ENCODE measurements around the gene CCDC88C. TPM values are rescaled to one million over a fixed set of nuclear protein-coding genes. Genes with fewer than 3 reads are reported as not detected.
A peak's percentile ranks its signal among the peaks of the same experiment; 100 is the strongest.

The CCDC88C gene
- total RNA-seq, 1 experiment from 2014 or later: 21.3 TPM

- no peaks in the 10 kb centered on the region for H3K27me3 ChIP-seq (ENCODE audit: control insufficient read depth, insufficient read depth, low read length)
- intact Hi-C loops (cut with micrococcal nuclease; ENCODE audit: unreplicated experiment) (no loop called here), in situ Hi-C loops (cut with HindIII; ENCODE audit: low pct_unique_long_range_greater_than_20kb, low sequenced_read_pairs) (no loop called here)
- TF ChIP-seq POLR2AphosphoS5 (IDR thresholded peaks at IDR 0.05; ENCODE audit: low read depth, low read length): no peak
- no peak for TF ChIP-seq SIN3A (IDR thresholded peaks at IDR 0.05; ENCODE audit: borderline replicate concordance, insufficient read depth, low read depth, low read length)
- TF ChIP-seq TCF7L2 (IDR thresholded peaks at IDR 0.05; ENCODE audit: low read depth, low read length): no peak
- TF ChIP-seq REST (IDR thresholded peaks at IDR 0.05; ENCODE audit: insufficient read depth in 1 of 2, low read depth in 2 of 2, low read length in 1 of 2): no peak
- TF ChIP-seq CTCF (IDR thresholded peaks at IDR 0.05): no peak
- DNase-seq (ENCODE audit: low read depth, low spot score): no peak
- CTCF ChIA-PET: interaction anchor here (0.5 to 0.6 kb wide), 2 partner anchors 90 to 561 kb away, joined by 3 to 4 read pairs; no protein-coding TSS in a partner anchor
- H3K27ac ChIP-seq (ENCODE audit: low read length): peak overlapping the region; percentile 83
- no peaks in the 10 kb centered on the region for H3K9me3 ChIP-seq (ENCODE audit: control insufficient read depth, insufficient read depth, low read depth, low read length)
- H3K36me3 ChIP-seq (ENCODE audit: control insufficient read depth, insufficient read depth, low read length): no peaks in the 10 kb centered on the region
- peaks cover 32% of the 10 kb centered on the region for H3K4me1 ChIP-seq (ENCODE audit: control insufficient read depth, insufficient read depth, low read length)
- no TSS peak for BruUV-seq (replicated peaks)
- H3K4me3 ChIP-seq (ENCODE audit: low read depth in 2 of 2, low read length in 2 of 2): peak overlapping the region; percentile 29 to 60; a peak in 3 of 4 replicates
- POLR2A ChIA-PET: no interaction called here
- ATAC-seq: 0 out of 2 replicates have a peak, but pooled peaks have one; percentile 5
Measured at GRCh38 chr14:91350483-91350812, 67.2 kb downstream of the CCDC88C start.

- no peaks in the 10 kb centered on the region for H3K36me3 ChIP-seq (ENCODE audit: control insufficient read depth, insufficient read depth, low read length)
- TF ChIP-seq TCF7L2 (IDR thresholded peaks at IDR 0.05; ENCODE audit: low read depth, low read length) (no peak), POLR2AphosphoS5 (IDR thresholded peaks at IDR 0.05; ENCODE audit: low read depth, low read length) (no peak), SIN3A (IDR thresholded peaks at IDR 0.05; ENCODE audit: borderline replicate concordance, insufficient read depth, low read depth, low read length) (no peak), CTCF (IDR thresholded peaks at IDR 0.05) (no peak), REST (IDR thresholded peaks at IDR 0.05; ENCODE audit: insufficient read depth in 1 of 2, low read depth in 2 of 2, low read length in 1 of 2) (no peak)
- CTCF ChIA-PET: no interaction called here
- DNase-seq (ENCODE audit: low read depth, low spot score) (no peak), ATAC-seq (no peak)
- no peaks in the 10 kb centered on the region for H3K27me3 ChIP-seq (ENCODE audit: control insufficient read depth, insufficient read depth, low read length)
- no peaks in the 10 kb centered on the region for H3K9me3 ChIP-seq (ENCODE audit: control insufficient read depth, insufficient read depth, low read depth, low read length)
- H3K4me1 ChIP-seq (ENCODE audit: control insufficient read depth, insufficient read depth, low read length): peaks cover 32% of the 10 kb centered on the region
- BruUV-seq (replicated peaks): no TSS peak
- H3K4me3 ChIP-seq (ENCODE audit: low read depth in 2 of 2, low read length in 2 of 2): no peak overlapping the region
- in situ Hi-C loops (cut with HindIII; ENCODE audit: low pct_unique_long_range_greater_than_20kb, low sequenced_read_pairs) (no loop called here), intact Hi-C loops (cut with micrococcal nuclease; ENCODE audit: unreplicated experiment) (no loop called here)
- POLR2A ChIA-PET: no interaction called here
- peak overlapping the region; percentile 68 for H3K27ac ChIP-seq (ENCODE audit: low read length)
Measured at GRCh38 chr14:91349481-91350074, 68.0 kb downstream of the CCDC88C start.
